Pancreas (tissue), 10 donors: ENCODE results near the gene SLC13A1. TPM values are rescaled to one million over a fixed set of nuclear protein-coding genes. Genes with fewer than 3 reads are reported as not detected.
"Not testable (repeated sequence)": the region's sequence is repeated elsewhere in the genome, so short reads cannot be mapped to it uniquely, and the experiment has no call there.

Experiments
- ATAC-seq, 4 donors: fragments of 200-7000 bp; cut with Tn5 transposase; one replicate each; pipeline versions ENCODE4 v1.8.0 to v1.9.1; 2020; ENCODE audit warnings: mild to moderate bottlenecking in 4 of 4, moderate library complexity in 4 of 4
- DNase-seq, 6 donors: peaks; one replicate each; pipeline ENCODE4 v3.0.0-alpha.2; 2020
- FAIRE-seq: peaks from 2 replicates; lab custom pipeline; 2012; peaks lifted over from hg19 to GRCh38; lab: Jason Lieb, UNC
- H3K27ac ChIP-seq, 4 donors: fragments of 200-600 bp; sonication (generic); 1 replicate in 3 of 4; 2 replicates in 1 of 4; pipeline versions ENCODE4 v1.5.0 to v1.8.0; 2020
- H3K27me3 ChIP-seq, 4 donors: fragments of 200-600 bp; one replicate each; pipeline ENCODE4 v1.8.0; 2021
- H3K36me3 ChIP-seq, 3 donors: fragments of 200-600 bp; sonication (generic) in 1 of 3; one replicate each; pipeline versions ENCODE4 v1.5.0 to v1.8.0; 2020 to 2021
- H3K4me1 ChIP-seq, 3 donors: fragments of 200-600 bp; one replicate each; pipeline ENCODE4 v1.8.0; 2021
- H3K4me3 ChIP-seq, 4 donors: fragments of 200-600 bp; sonication (generic) in 2 of 4; one replicate each; pipeline versions ENCODE4 v1.5.0 to v1.8.0; 2020 to 2021
- H3K9me3 ChIP-seq, 4 donors: fragments of 200-600 bp; one replicate each; pipeline ENCODE4 v1.8.0; 2021
- CTCF ChIP-seq, 4 donors: fragments of 200-600 bp; sonication (generic) in 3 of 4; IDR thresholded peaks; one replicate each; pipeline versions ENCODE4 v1.5.0 to v1.8.0; 2021; ENCODE audit warnings: antibody characterized with exemption in 4 of 4
- WGBS, 2 donors: extraction: QIAGEN DNeasy Blood & Tissue Kit; methylation state at CpG; one replicate each; pipeline ENCODE4 v1.1.7; 2013; 5-methylcytosine and 5-hydroxymethylcytosine counted together
- intact Hi-C, 3 donors: fragments of 100-400 bp; cut with DNase I; formaldehyde crosslinking; loops; one replicate each; pipeline versions ENCODE4 v1.11.1 to v1.14.2; 2022
- polyA plus RNA-seq, 2 donors: library from polyadenylated mRNA; stranded (reverse); fragments of 200-250 nt; gene quantifications; one replicate each; pipeline ENCODE4 v1.2.3, GENCODE V29; 2013
- total RNA-seq, 6 donors: library from RNA; stranded (reverse); fragmentation: NEBNext Ultra II Directional in 4 of 6; extraction: Animal tissue kit (Norgen Biotek cat#: 25700) in 4 of 6; gene quantifications; one replicate each; pipeline versions ENCODE4 v1.2.1 to v1.2.4, GENCODE V29; 2021 to 2023
- donor health status: healthy with polysubstance abuse.
- donor health status: DM: no; HTN: no; CAD: no; lungs with moderate emphysema.
- donor health status: DM: no; HTN: no; CAD: no.
- donor health status: control.
- donor health status: control.
- donor health status: Bipolar disorder and iron deficiency.
- donor health status: DM: yes; HTN: yes; CAD: no.
- donor health status: DM: no; HTN: no; CAD: no.
- donor health status: DM: no; HTN: no; CAD: no.
- donor health status: DM: yes; HTN: yes; CAD: no.

SLC13A1 gene
- total and polyA plus RNA-seq, 8 donors = 0.02 to 0.19 (median 0.09) TPM; not detected in 3

GRCh38 chr7:123099712-123100111 is 100.1 kb downstream of the SLC13A1 start:
- Histone ChIP-seq H3K27me3 (no peaks in the 10 kb centered on the region), H3K4me3 (no peak overlapping the region), H3K9me3 (no peaks in the 10 kb centered on the region), H3K27ac (no peak overlapping the region), H3K4me1 (no peaks in the 10 kb centered on the region), H3K36me3 (no peaks in the 10 kb centered on the region)
- WGBS, 2 donors = 44 to 59% methylated on average over 2 of the region's 2 CpGs
- no peak for TF ChIP-seq CTCF (IDR thresholded peaks at IDR 0.05)
- ATAC-seq (no peak), FAIRE-seq (no peak), DNase-seq (no peak)
- intact Hi-C loops = no loop called here

- no peaks in the 10 kb centered on the region for H3K4me1 ChIP-seq
- DNase-seq = no peak
- no peaks in the 10 kb centered on the region for H3K9me3 ChIP-seq
- no peaks in the 10 kb centered on the region for H3K36me3 ChIP-seq
- 56 to 89% methylated on average over 1 of the region's 1 CpG for WGBS, 2 donors
- TF ChIP-seq CTCF (IDR thresholded peaks at IDR 0.05) = no peak
- no peak overlapping the region for H3K27ac ChIP-seq
- no peak overlapping the region for H3K4me3 ChIP-seq
- FAIRE-seq = no peak
- intact Hi-C loops = no loop called here
- ATAC-seq = no peak
- no peaks in the 10 kb centered on the region for H3K27me3 ChIP-seq
Measured at GRCh38 chr7:123096976-123097375, 102.8 kb downstream of the SLC13A1 start.

DNA sequence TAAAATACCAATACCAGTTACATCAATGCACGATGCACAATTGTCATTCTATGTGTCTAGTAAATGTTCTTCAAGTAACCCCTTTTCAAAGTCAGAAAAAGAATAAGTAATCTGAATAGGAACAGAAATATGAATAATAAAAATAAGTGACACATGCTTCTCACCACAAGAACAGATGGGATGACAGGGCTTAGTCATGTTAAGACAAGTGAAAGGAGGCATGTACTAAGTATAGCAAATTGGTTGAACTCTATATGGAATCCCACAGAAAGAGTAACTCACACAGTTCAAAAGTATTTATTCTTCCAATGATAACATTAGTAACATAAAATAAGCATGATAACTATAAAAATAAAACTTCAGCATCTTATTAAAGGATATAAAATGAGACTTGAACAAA is 103.3 kb downstream of the SLC13A1 start:
- H3K27ac ChIP-seq = no peak overlapping the region
- no peak for ATAC-seq
- intact Hi-C loops = no loop called here
- no peak overlapping the region for H3K4me3 ChIP-seq
- no peaks in the 10 kb centered on the region for H3K27me3 ChIP-seq
- DNase-seq = no peak
- TF ChIP-seq CTCF (IDR thresholded peaks at IDR 0.05) = no peak
- no peaks in the 10 kb centered on the region for H3K4me1 ChIP-seq
- WGBS, 2 donors = 61 to 63% methylated on average over 1 of the region's 1 CpG
- no peaks in the 10 kb centered on the region for H3K9me3 ChIP-seq
- H3K36me3 ChIP-seq = no peaks in the 10 kb centered on the region
- FAIRE-seq = no peak

GRCh38 chr7:123090456-123090855 is 109.3 kb downstream of the SLC13A1 start:
- FAIRE-seq (no peak), ATAC-seq (no peak), DNase-seq (no peak)
- no peaks in the 10 kb centered on the region for H3K27me3 ChIP-seq
- WGBS, 2 donors = 68 to 73% methylated on average over 2 of the region's 2 CpGs
- intact Hi-C loops = no loop called here
- H3K27ac ChIP-seq = no peak overlapping the region
- no peak for TF ChIP-seq CTCF (IDR thresholded peaks at IDR 0.05)
- H3K4me3 ChIP-seq = no peak overlapping the region
- no peaks in the 10 kb centered on the region for H3K4me1 ChIP-seq
- H3K36me3 ChIP-seq = no peaks in the 10 kb centered on the region
- no peaks in the 10 kb centered on the region for H3K9me3 ChIP-seq

DNA sequence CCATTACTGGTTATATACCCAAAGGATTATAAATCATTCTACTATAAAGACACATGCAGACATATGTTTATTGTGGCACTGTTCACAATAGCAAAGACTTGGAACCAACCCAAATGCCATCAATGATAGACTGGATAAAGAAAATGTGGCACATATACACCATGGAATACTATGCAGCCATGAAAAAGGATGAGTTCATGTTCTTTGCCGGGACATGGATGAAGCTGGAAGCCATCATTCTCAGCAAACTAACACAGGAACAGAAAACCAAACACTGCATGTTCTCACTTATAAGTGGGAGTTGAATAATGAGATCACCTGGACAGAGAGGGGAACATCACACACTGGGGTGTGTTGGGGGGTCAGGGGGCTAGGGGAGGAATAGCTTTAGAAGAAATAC is 112.9 kb downstream of the SLC13A1 start:
- H3K4me1 ChIP-seq, H3K9me3 ChIP-seq, H3K4me3 ChIP-seq, FAIRE-seq, H3K27me3 ChIP-seq, intact Hi-C loops, DNase-seq, H3K36me3 ChIP-seq, H3K27ac ChIP-seq, ATAC-seq: not testable (repeated sequence)
- WGBS, 2 donors = 84 to 93% methylated on average over 1 of the region's 1 CpG

GRCh38 chr7:123084861-123085260 is 114.9 kb downstream of the SLC13A1 start:
- DNase-seq, intact Hi-C loops, H3K27ac ChIP-seq, H3K4me3 ChIP-seq, H3K27me3 ChIP-seq, H3K9me3 ChIP-seq, H3K36me3 ChIP-seq, FAIRE-seq, ATAC-seq, H3K4me1 ChIP-seq: not testable (repeated sequence)
- WGBS, 2 donors = 81 to 84% methylated on average over 9 of the region's 9 CpGs
